ENCODE results near the gene P3H1.
"Not testable (repeated sequence)": the region's sequence is repeated elsewhere in the genome, so short reads cannot be mapped to it uniquely, and the experiment has no call there.

DNA sequence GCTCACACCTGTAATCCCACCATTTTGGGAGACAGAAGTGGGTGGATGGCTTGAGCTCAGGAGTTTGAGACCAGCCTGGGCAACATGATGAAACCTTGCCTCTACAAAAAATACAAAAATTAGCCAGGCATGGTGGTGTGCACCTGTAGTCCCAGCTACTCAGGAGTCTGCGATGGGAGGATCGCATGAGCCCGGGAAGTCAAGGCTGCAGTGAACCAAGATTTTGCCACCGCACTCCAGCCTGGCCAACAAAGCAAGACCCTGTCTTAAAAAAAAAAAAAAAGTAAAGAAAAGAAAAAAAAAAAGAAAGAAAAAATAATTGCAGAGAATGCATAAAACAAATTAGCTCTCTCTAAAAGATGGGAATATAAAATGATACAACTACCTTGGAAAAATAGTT, 41.0 kb downstream of the P3H1 start:
- TF ChIP-seq, protein P1, sequence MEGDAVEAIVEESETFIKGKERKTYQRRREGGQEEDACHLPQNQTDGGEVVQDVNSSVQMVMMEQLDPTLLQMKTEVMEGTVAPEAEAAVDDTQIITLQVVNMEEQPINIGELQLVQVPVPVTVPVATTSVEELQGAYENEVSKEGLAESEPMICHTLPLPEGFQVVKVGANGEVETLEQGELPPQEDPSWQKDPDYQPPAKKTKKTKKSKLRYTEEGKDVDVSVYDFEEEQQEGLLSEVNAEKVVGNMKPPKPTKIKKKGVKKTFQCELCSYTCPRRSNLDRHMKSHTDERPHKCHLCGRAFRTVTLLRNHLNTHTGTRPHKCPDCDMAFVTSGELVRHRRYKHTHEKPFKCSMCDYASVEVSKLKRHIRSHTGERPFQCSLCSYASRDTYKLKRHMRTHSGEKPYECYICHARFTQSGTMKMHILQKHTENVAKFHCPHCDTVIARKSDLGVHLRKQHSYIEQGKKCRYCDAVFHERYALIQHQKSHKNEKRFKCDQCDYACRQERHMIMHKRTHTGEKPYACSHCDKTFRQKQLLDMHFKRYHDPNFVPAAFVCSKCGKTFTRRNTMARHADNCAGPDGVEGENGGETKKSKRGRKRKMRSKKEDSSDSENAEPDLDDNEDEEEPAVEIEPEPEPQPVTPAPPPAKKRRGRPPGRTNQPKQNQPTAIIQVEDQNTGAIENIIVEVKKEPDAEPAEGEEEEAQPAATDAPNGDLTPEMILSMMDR (IDR thresholded peaks at IDR 0.05), result not testable (repeated sequence)
- not testable (repeated sequence) for TF ChIP-seq POLR2A (IDR thresholded peaks at IDR 0.05)
